ENCODE data around the gene APBB2. TPM values are rescaled to one million over a fixed set of nuclear protein-coding genes. Genes with fewer than 3 reads are reported as not detected.

The APBB2 gene
- total and polyA plus RNA-seq, 2 experiments from 2014 or later: 35.8 to 74.8 TPM

DNA sequence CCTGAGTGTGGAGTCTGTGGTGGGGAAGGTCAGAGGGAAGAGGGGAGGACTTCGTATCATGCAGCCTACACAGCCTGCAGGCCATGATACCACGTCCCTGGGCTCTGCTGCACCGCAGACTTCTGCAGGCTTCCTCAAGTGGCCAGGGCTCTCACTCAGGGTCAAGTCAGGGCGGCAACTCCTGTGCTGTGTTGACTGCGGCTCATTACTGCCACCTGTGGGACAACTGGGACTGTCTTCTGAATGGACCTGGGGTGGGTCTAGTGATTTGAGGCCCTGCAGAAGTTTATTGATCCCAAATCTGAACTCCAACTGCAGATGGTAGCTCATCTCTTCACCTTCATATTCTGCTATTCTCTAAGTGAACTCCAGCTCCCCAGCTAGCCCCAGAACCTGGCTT lies 297.5 kb downstream of the APBB2 start:
- peaks cover 2% of the 10 kb centered on the region; the same call in 1 of the 3 replicates for H3K9me3 Mint-ChIP-seq

More for the DNA sequence above, 297.5 kb downstream of the APBB2 start:
- Histone ChIP-seq H3K79me2 (replicated peaks; ENCODE audit: insufficient read depth) (no peaks in the 10 kb centered on the region), H3K27me3 (ENCODE audit: insufficient read depth) (no peaks in the 10 kb centered on the region), H4K20me1 (replicated peaks; ENCODE audit: insufficient read depth) (0 out of 2 replicates have a peak, but pooled peaks cover 4% of the 10 kb centered on the region), H3K27ac (ENCODE audit: low read depth) (no peak overlapping the region), H3K4me3 (no peak overlapping the region), H3K36me3 (ENCODE audit: insufficient read depth) (no peaks in the 10 kb centered on the region; the same call in none of the 2 replicates), H2AFZ (no peak overlapping the region), H3F3A (replicated peaks; ENCODE audit: low read depth) (no peaks in the 10 kb centered on the region), H3K4me2 (no peak overlapping the region), H3K9me2 (ENCODE audit: insufficient read depth) (peaks cover 7% of the 10 kb centered on the region; the same call in 1 of the 2 replicates), H3K4me1 (ENCODE audit: insufficient read depth) (peaks cover 10% of the 10 kb centered on the region)
- Mint-ChIP-seq H3K27ac (peak overlapping the region; percentile 29; the same call in 1 of the 2 replicates), H3K36me3 (ENCODE audit: low read depth) (peaks cover 9% of the 10 kb centered on the region; the same call in 2 of the 3 replicates), H3K27me3 (ENCODE audit: insufficient read depth, low read depth, poor library complexity) (no peaks in the 10 kb centered on the region), H3K4me1 (peaks cover 27% of the 10 kb centered on the region), H3K4me3 (no peak overlapping the region)
- TF ChIP-seq, protein P1, sequence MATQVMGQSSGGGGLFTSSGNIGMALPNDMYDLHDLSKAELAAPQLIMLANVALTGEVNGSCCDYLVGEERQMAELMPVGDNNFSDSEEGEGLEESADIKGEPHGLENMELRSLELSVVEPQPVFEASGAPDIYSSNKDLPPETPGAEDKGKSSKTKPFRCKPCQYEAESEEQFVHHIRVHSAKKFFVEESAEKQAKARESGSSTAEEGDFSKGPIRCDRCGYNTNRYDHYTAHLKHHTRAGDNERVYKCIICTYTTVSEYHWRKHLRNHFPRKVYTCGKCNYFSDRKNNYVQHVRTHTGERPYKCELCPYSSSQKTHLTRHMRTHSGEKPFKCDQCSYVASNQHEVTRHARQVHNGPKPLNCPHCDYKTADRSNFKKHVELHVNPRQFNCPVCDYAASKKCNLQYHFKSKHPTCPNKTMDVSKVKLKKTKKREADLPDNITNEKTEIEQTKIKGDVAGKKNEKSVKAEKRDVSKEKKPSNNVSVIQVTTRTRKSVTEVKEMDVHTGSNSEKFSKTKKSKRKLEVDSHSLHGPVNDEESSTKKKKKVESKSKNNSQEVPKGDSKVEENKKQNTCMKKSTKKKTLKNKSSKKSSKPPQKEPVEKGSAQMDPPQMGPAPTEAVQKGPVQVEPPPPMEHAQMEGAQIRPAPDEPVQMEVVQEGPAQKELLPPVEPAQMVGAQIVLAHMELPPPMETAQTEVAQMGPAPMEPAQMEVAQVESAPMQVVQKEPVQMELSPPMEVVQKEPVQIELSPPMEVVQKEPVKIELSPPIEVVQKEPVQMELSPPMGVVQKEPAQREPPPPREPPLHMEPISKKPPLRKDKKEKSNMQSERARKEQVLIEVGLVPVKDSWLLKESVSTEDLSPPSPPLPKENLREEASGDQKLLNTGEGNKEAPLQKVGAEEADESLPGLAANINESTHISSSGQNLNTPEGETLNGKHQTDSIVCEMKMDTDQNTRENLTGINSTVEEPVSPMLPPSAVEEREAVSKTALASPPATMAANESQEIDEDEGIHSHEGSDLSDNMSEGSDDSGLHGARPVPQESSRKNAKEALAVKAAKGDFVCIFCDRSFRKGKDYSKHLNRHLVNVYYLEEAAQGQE (IDR thresholded peaks at IDR 0.05; ENCODE audit: unreplicated experiment): no peak
- TF ChIP-seq, protein P2, sequence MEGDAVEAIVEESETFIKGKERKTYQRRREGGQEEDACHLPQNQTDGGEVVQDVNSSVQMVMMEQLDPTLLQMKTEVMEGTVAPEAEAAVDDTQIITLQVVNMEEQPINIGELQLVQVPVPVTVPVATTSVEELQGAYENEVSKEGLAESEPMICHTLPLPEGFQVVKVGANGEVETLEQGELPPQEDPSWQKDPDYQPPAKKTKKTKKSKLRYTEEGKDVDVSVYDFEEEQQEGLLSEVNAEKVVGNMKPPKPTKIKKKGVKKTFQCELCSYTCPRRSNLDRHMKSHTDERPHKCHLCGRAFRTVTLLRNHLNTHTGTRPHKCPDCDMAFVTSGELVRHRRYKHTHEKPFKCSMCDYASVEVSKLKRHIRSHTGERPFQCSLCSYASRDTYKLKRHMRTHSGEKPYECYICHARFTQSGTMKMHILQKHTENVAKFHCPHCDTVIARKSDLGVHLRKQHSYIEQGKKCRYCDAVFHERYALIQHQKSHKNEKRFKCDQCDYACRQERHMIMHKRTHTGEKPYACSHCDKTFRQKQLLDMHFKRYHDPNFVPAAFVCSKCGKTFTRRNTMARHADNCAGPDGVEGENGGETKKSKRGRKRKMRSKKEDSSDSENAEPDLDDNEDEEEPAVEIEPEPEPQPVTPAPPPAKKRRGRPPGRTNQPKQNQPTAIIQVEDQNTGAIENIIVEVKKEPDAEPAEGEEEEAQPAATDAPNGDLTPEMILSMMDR (conservative IDR thresholded peaks at IDR 0.05; ENCODE audit: low read depth in 2 of 2): peak; percentile 58 to 84
- TF ChIP-seq NANOG (IDR thresholded peaks at IDR 0.05; ENCODE audit: borderline replicate concordance): no peak
- no peak for TF ChIP-seq EZH2 (IDR thresholded peaks at IDR 0.05; ENCODE audit: low read depth, unreplicated experiment)
- no peak for TF ChIP-seq JUNB (IDR thresholded peaks at IDR 0.05; ENCODE audit: unreplicated experiment)
- TF ChIP-seq ZNF462 (CRISPR knock-in tag; IDR thresholded peaks at IDR 0.05): peak; percentile 48; the same call in 1 of the 2 replicates
- DNase-seq (ENCODE audit: low spot score): peak; percentile 79
- peak; percentile 90 for ATAC-seq
